Thoracic aorta (tissue), 2 donors: ENCODE results near the gene CDK5. TPM values are rescaled to one million over a fixed set of nuclear protein-coding genes. Genes with fewer than 3 reads are reported as not detected.

Source experiments
- ATAC-seq: fragments of 150-250 bp; one replicate; pipeline ENCODE4 v1.8.0; 2017; ENCODE audit warnings: low read depth; ENCODE audit not compliant: insufficient number of reproducible peaks, low FRiP score
- DNase-seq: peaks from one replicate; pipeline ENCODE4 v3.0.0-alpha.2; 2020; ENCODE audit warnings: low spot score
- H3K27ac ChIP-seq, 2 donors: fragments of 200-600 bp; sonication (generic); 1 replicate in 1 of 2; 2 replicates in 1 of 2; pipeline ENCODE4 v1.5.1; 2016; ENCODE audit warnings: mild to moderate bottlenecking in 2 of 2, moderate library complexity in 2 of 2
- H3K27me3 ChIP-seq: fragments of 200-600 bp; sonication (generic); replicated peaks from 2 replicates; pipeline ENCODE4 v1.6.0; 2016; ENCODE audit warnings: mild to moderate bottlenecking; ENCODE audit not compliant: insufficient read depth
- H3K36me3 ChIP-seq: fragments of 200-600 bp; sonication (generic); one replicate; pipeline ENCODE4 v1.5.1; 2016
- H3K4me1 ChIP-seq, 2 donors: fragments of 200-600 bp; sonication (generic); 1 replicate in 1 of 2; 2 replicates in 1 of 2; pipeline versions ENCODE4 v1.5.1 to v1.6.0; 2016; ENCODE audit warnings: low read depth in 2 of 2, mild to moderate bottlenecking in 1 of 2; ENCODE audit not compliant: control insufficient read depth in 1 of 2
- H3K4me3 ChIP-seq: fragments of 200-600 bp; sonication (generic); 2 replicates; pipeline ENCODE4 v1.5.1; 2016; ENCODE audit warnings: mild to moderate bottlenecking
- H3K9me3 ChIP-seq: fragments of 200-600 bp; sonication (generic); 2 replicates; pipeline ENCODE4 v1.5.1; 2016
- CTCF ChIP-seq: fragments of 200-600 bp; sonication (generic); IDR thresholded peaks from one replicate; pipeline ENCODE4 v1.5.1; 2019; ENCODE audit warnings: antibody characterized with exemption
- total RNA-seq, 2 donors: library from RNA; depleted of rRNA; stranded (reverse); fragments of >200 nt; gene quantifications; one replicate each; pipeline versions ENCODE4 v1.1.0 to v1.2.3, GENCODE V29; 2016

CDK5 gene
- total RNA-seq, 2 donors from 2014 or later, result 1.8 to 3.1 TPM

GRCh38 chr7:151082141-151083070 lies 24.7 kb upstream of the CDK5 start:
- Histone ChIP-seq H3K4me3 (peak overlapping the region; percentile 98), H3K27me3 (no peaks in the 10 kb centered on the region), H3K9me3 (no peaks in the 10 kb centered on the region), H3K4me1 (peaks cover 31 to 55% of the 10 kb centered on the region in 2 donors), H3K36me3 (no peaks in the 10 kb centered on the region), H3K27ac (peak overlapping the region; percentile 96 to 99)
- DNase-seq (no peak), ATAC-seq (no peak)
- TF ChIP-seq CTCF, result no peak

DNA sequence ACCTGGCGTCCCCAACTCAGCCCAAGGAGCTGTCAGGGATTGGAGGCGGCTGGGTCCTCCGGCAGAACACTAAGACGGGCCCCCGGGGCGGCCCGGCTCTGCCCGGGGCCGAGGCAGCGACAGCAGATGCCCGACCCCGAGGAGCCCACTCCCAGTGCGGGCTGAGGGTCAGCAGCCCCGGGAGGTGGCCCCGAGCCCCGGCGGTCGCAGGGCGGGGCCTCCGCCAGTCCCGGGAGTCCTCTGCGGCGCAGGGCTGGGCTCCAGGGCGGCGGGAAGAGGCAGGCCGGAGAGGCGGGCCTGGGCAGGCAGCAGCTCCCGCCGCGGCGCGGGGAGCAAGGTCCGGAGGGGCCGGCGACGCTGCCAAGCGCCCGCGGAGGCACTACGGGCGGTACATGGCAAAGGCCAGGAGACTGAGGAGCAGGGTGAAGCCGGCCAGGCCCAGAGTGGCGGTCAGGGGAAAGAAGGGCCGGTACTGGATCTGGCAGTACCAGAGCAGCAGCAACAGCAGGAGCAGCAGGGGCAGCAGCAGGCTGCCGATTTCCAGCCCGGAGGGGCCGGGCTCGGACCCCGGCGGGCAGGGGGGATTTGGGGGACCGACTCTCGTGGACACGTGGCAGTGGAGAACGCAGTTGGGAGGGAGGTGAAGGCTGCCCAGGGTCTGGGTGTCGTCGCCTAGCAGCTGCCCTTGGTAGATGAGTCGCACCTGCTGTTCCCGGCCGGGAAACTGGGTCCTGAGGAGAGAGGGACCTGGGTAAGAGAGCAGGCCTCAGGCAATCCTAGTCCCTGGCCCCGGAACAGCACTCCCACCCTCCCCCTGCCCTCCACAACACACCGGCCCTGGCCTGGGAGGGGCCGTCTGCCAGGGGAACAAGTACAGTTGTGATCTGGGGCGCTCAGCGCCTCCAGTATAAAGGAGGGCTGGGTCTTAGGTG lies 23.7 kb upstream of the CDK5 start:
- no peak for TF ChIP-seq CTCF
- no peaks in the 10 kb centered on the region for H3K27me3 ChIP-seq
- no peaks in the 10 kb centered on the region for H3K9me3 ChIP-seq
- H3K4me1 ChIP-seq, result peaks cover 31 to 55% of the 10 kb centered on the region in 2 donors
- DNase-seq (no peak), ATAC-seq (no peak)
- peak overlapping the region; percentile 98 for H3K4me3 ChIP-seq
- peak overlapping the region; percentile 96 to 99 for H3K27ac ChIP-seq
- no peaks in the 10 kb centered on the region for H3K36me3 ChIP-seq

DNA sequence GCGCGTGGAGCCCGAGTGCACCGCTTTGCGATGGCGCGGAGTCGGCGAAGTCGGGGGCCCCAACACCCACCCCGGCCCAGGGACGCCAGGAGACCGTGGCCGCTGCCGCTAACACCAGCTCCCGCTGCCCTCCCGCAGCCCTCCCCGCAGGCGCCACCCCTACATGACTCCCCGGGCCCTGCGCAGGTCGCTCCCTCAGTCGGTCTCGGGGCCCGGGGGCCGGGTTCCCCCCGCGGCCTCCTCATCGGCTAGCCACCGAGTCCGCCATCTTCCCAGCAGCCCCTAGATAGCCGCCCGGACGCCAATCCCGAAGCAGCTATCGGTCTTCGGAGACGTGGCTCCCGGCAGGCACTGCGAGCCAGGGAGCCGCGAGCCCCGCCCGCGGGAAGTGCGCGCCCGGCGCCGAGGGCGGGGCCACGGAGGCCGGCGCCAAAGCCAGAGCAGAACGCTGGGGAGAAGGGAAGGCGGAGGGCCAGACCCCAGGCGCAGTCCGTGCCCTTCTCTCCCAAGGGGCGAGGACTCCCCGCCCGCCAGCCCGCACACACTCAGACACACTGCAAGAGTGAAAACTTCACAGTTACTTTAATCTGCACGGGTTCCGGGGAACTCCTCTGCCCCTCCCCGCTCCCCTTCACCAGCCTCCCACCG lies 22.9 kb upstream of the CDK5 start, which contains the start of gene FASTK:
FASTK (minus strand) TSS at position 288 of the 648 bp plus-strand sequence; CDS start at position 245, 43 bp downstream.
- H3K36me3 ChIP-seq, result peaks cover 6% of the 10 kb centered on the region
- H3K9me3 ChIP-seq, result no peaks in the 10 kb centered on the region
- TF ChIP-seq CTCF, result no peak
- H3K27ac ChIP-seq, result peak within 1 kb of the TSS; percentile 96 to 99
- peaks cover 29 to 52% of the 10 kb centered on the region in 2 donors for H3K4me1 ChIP-seq
- DNase-seq, result peak; percentile 74
- peak; percentile 72 for ATAC-seq
- no peaks in the 10 kb centered on the region for H3K27me3 ChIP-seq
- peak within 1 kb of the TSS; percentile 98 for H3K4me3 ChIP-seq

DNA sequence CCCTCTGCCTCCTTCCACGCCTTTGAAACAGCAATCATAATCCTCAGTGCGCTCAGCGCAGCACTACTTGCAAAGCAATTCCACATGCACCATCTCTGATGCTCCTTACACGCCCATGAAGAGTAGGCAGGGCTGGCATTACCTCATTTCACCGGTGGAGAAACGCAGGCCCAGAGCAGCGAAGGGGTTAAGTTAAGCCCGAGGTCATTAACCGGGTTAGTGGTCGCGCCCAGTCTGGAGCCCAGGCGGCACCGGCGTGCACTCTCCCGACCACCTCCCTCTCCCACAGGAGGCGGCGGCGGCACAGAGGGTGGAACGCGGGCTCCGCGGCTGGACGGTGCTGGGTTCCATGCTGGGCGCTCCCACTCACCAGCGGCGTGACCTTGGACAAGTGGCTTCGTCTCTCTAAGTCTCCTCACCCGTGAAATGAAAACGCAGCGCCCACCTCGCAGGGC lies 22.4 kb upstream of the CDK5 start:
- Histone ChIP-seq H3K27me3 (no peaks in the 10 kb centered on the region), H3K36me3 (peaks cover 12% of the 10 kb centered on the region), H3K9me3 (no peaks in the 10 kb centered on the region), H3K4me1 (peaks cover 25 to 47% of the 10 kb centered on the region in 2 donors), H3K4me3 (peak overlapping the region; percentile 98), H3K27ac (peak overlapping the region; percentile 96 to 99)
- no peak for TF ChIP-seq CTCF
- DNase-seq, result no peak
- ATAC-seq, result no peak
